Neural cell (in vitro differentiated cells): ENCODE results near the gene CES4A.

Experiments
- EP300 ChIP-seq: fragments of 450-650 bp; conservative IDR thresholded peaks from 2 replicates; pipeline ENCODE4 v1.6.1; 2014; ENCODE audit warnings: antibody characterized with exemption, mild to moderate bottlenecking, moderate library complexity; ENCODE audit not compliant: poor library complexity, severe bottlenecking
- EZH2 ChIP-seq: fragments of 200-600, 300-800 bp; shearing (Covaris generic), sonication (generic); IDR thresholded peaks from 2 replicates; pipeline ENCODE4 v1.6.1; 2014; ENCODE audit warnings: antibody characterized with exemption, low read length, borderline replicate concordance, mild to moderate bottlenecking; ENCODE audit not compliant: insufficient read depth, poor library complexity, severe bottlenecking
- POLR2AphosphoS5 ChIP-seq: IDR thresholded peaks from 2 replicates; pipeline ENCODE4 v1.6.1; 2012
- RAD21 ChIP-seq: fragments of 450-650 bp; conservative IDR thresholded peaks from 2 replicates; pipeline ENCODE4 v1.6.1; 2014; ENCODE audit warnings: antibody characterized with exemption, mild to moderate bottlenecking, moderate library complexity
- TF ChIP-seq, protein P1 (sequence below): fragments of 450-650 bp; IDR thresholded peaks from 2 replicates; pipeline ENCODE4 v1.5.1; 2014; ENCODE audit warnings: antibody characterized with exemption, mild to moderate bottlenecking, moderate library complexity; ENCODE audit not compliant: poor library complexity, severe bottlenecking
- TF ChIP-seq, protein P2 (sequence below): IDR thresholded peaks from 2 replicates; pipeline ENCODE4 v1.6.1; 2012; ENCODE audit warnings: borderline replicate concordance

DNA sequence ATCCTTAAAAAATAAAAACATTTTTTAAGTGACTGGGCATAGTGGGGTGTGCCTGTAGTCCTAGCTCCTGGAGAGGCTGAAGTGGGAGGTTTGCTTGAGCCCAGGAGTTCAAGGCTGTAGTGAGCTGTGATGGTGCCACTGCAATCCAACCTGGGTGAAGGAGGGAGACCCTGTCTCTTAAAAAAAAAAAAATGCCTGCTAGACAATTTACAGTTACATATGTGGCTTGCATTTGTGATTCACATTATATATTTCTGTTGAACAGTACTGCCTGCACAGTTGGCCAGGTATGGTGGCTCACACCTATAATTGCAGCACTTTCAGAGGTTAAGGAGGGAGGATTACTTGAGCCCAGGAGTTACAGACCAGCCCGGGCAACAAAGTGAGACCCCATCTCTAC, 64.0 kb downstream of the CES4A start:
- TF ChIP-seq, protein P1, sequence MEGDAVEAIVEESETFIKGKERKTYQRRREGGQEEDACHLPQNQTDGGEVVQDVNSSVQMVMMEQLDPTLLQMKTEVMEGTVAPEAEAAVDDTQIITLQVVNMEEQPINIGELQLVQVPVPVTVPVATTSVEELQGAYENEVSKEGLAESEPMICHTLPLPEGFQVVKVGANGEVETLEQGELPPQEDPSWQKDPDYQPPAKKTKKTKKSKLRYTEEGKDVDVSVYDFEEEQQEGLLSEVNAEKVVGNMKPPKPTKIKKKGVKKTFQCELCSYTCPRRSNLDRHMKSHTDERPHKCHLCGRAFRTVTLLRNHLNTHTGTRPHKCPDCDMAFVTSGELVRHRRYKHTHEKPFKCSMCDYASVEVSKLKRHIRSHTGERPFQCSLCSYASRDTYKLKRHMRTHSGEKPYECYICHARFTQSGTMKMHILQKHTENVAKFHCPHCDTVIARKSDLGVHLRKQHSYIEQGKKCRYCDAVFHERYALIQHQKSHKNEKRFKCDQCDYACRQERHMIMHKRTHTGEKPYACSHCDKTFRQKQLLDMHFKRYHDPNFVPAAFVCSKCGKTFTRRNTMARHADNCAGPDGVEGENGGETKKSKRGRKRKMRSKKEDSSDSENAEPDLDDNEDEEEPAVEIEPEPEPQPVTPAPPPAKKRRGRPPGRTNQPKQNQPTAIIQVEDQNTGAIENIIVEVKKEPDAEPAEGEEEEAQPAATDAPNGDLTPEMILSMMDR = no peak
- TF ChIP-seq EZH2 (no peak), POLR2AphosphoS5 (no peak), EP300 (no peak), RAD21 (no peak)
- TF ChIP-seq, protein P2, sequence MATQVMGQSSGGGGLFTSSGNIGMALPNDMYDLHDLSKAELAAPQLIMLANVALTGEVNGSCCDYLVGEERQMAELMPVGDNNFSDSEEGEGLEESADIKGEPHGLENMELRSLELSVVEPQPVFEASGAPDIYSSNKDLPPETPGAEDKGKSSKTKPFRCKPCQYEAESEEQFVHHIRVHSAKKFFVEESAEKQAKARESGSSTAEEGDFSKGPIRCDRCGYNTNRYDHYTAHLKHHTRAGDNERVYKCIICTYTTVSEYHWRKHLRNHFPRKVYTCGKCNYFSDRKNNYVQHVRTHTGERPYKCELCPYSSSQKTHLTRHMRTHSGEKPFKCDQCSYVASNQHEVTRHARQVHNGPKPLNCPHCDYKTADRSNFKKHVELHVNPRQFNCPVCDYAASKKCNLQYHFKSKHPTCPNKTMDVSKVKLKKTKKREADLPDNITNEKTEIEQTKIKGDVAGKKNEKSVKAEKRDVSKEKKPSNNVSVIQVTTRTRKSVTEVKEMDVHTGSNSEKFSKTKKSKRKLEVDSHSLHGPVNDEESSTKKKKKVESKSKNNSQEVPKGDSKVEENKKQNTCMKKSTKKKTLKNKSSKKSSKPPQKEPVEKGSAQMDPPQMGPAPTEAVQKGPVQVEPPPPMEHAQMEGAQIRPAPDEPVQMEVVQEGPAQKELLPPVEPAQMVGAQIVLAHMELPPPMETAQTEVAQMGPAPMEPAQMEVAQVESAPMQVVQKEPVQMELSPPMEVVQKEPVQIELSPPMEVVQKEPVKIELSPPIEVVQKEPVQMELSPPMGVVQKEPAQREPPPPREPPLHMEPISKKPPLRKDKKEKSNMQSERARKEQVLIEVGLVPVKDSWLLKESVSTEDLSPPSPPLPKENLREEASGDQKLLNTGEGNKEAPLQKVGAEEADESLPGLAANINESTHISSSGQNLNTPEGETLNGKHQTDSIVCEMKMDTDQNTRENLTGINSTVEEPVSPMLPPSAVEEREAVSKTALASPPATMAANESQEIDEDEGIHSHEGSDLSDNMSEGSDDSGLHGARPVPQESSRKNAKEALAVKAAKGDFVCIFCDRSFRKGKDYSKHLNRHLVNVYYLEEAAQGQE = no peak
